SU-DHL-6 (cell line): ENCODE data around the gene CLIC6.

Experiments used
- H2AFZ ChIP-seq: fragments of 200-600 bp; sonication (generic); 2 replicates; pipeline ENCODE4 v1.6.1; 2014; ENCODE audit warnings: low read depth, mild to moderate bottlenecking, moderate library complexity, mixed read lengths, antibody characterized with exemption, low read length; ENCODE audit not compliant: severe bottlenecking
- H3F3A ChIP-seq: fragments of 200-600 bp; shearing (Covaris generic); 2 replicates; pipeline ENCODE4 v1.6.0; 2016; ENCODE audit warnings: antibody characterized with exemption, mild to moderate bottlenecking; ENCODE audit not compliant: insufficient read depth
- H3K27ac ChIP-seq: fragments of 200-600 bp; sonication (generic); 2 replicates; pipeline ENCODE4 v1.5.1; 2016; ENCODE audit warnings: low read depth, mild to moderate bottlenecking, low read length, moderate library complexity, mixed read lengths
- H3K27me3 ChIP-seq: fragments of 200-600 bp; sonication (generic), shearing (Covaris generic); 2 replicates; pipeline ENCODE4 v1.6.0; 2014; ENCODE audit warnings: mild to moderate bottlenecking, low read length
- H3K36me3 ChIP-seq: fragments of 200-600 bp; sonication (generic); 2 replicates; pipeline ENCODE4 v1.6.1; 2014; ENCODE audit warnings: mild to moderate bottlenecking, low read length, mixed read lengths
- H3K4me2 ChIP-seq: fragments of 300-600, 200-600 bp; shearing (Covaris generic), sonication (generic); 2 replicates; pipeline ENCODE4 v1.6.0; 2014; ENCODE audit warnings: low read length, low read depth, mild to moderate bottlenecking; ENCODE audit not compliant: poor library complexity, severe bottlenecking
- H3K4me3 ChIP-seq: fragments of 200-600 bp; sonication (generic); 2 replicates; pipeline ENCODE4 v1.5.1; 2014; ENCODE audit warnings: antibody characterized with exemption, low read length, mild to moderate bottlenecking, mixed read lengths; ENCODE audit not compliant: insufficient read depth, poor library complexity, severe bottlenecking
- H3K79me2 ChIP-seq: fragments of 200-600 bp; sonication (generic); 2 replicates; pipeline ENCODE4 v1.6.1; 2014; ENCODE audit warnings: mild to moderate bottlenecking, low read length, moderate library complexity; ENCODE audit not compliant: insufficient read depth
- H3K9ac ChIP-seq: fragments of 200-600 bp; sonication (generic); 2 replicates; pipeline ENCODE4 v1.7.0; 2014; ENCODE audit warnings: mild to moderate bottlenecking, low read length
- H3K9me2 ChIP-seq: fragments of 200-600 bp; sonication (generic); replicated peaks from 2 replicates; pipeline ENCODE4 v1.6.1; 2014; ENCODE audit warnings: low read length; ENCODE audit not compliant: insufficient read depth
- H3K9me3 ChIP-seq: fragments of 200-600 bp; sonication (generic); 2 replicates; pipeline ENCODE4 v1.6.1; 2014; ENCODE audit warnings: low read length, mixed read lengths; ENCODE audit not compliant: insufficient read depth
- H4K20me1 ChIP-seq: fragments of 200-600 bp; sonication (generic); 2 replicates; pipeline ENCODE4 v1.6.1; 2014; ENCODE audit warnings: low read depth, mild to moderate bottlenecking, antibody characterized with exemption, low read length, moderate library complexity, mixed read lengths
- EZH2phosphoT487 ChIP-seq: fragments of 200-600 bp; sonication (generic), shearing (Covaris generic); conservative IDR thresholded peaks from 2 replicates; pipeline ENCODE4 v1.6.1; 2018; ENCODE audit warnings: mild to moderate bottlenecking, antibody characterized with exemption, low read length, moderate library complexity, mixed read lengths
- TF ChIP-seq, protein P1 (sequence below): fragments of 200-600 bp; sonication (generic); IDR thresholded peaks from one replicate; pipeline ENCODE4 v1.5.1; 2017; ENCODE audit warnings: antibody characterized with exemption, mild to moderate bottlenecking, low read length, moderate library complexity; ENCODE audit not compliant: insufficient read depth, poor library complexity, severe bottlenecking

CLIC6 gene

DNA sequence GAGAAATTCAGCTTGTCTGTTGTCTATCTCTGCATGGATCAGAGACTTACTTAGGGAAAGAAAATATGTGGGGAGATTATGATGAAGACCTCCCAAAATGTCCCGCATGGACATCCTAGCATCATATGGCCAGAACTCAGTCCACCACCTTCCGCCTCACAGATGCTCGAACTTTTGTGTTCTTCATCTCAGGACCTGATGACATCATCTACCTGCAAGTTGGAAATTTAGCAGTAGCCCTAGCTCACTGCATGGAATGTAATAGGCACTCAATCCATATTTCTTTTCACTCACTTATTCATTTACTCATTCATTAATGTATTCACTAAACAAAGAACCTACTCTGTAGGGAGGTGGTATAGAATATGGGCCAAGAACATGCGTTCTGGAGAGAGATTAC, 96.8 kb downstream of the CLIC6 start:
- H3F3A ChIP-seq, result no peaks in the 10 kb centered on the region
- H3K36me3 ChIP-seq, result no peaks in the 10 kb centered on the region
- no peaks in the 10 kb centered on the region for H3K9me2 ChIP-seq
- no peaks in the 10 kb centered on the region for H3K79me2 ChIP-seq
- no peak for TF ChIP-seq EZH2phosphoT487
- TF ChIP-seq, protein P1, sequence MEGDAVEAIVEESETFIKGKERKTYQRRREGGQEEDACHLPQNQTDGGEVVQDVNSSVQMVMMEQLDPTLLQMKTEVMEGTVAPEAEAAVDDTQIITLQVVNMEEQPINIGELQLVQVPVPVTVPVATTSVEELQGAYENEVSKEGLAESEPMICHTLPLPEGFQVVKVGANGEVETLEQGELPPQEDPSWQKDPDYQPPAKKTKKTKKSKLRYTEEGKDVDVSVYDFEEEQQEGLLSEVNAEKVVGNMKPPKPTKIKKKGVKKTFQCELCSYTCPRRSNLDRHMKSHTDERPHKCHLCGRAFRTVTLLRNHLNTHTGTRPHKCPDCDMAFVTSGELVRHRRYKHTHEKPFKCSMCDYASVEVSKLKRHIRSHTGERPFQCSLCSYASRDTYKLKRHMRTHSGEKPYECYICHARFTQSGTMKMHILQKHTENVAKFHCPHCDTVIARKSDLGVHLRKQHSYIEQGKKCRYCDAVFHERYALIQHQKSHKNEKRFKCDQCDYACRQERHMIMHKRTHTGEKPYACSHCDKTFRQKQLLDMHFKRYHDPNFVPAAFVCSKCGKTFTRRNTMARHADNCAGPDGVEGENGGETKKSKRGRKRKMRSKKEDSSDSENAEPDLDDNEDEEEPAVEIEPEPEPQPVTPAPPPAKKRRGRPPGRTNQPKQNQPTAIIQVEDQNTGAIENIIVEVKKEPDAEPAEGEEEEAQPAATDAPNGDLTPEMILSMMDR, result no peak
- H2AFZ ChIP-seq, result no peak overlapping the region
- H3K9ac ChIP-seq, result no peak overlapping the region
- H3K4me2 ChIP-seq, result no peak overlapping the region
- H3K27ac ChIP-seq, result no peak overlapping the region
- H3K4me3 ChIP-seq, result no peak overlapping the region
- no peaks in the 10 kb centered on the region for H3K9me3 ChIP-seq
- no peaks in the 10 kb centered on the region for H3K27me3 ChIP-seq
- H4K20me1 ChIP-seq, result no peaks in the 10 kb centered on the region

DNA sequence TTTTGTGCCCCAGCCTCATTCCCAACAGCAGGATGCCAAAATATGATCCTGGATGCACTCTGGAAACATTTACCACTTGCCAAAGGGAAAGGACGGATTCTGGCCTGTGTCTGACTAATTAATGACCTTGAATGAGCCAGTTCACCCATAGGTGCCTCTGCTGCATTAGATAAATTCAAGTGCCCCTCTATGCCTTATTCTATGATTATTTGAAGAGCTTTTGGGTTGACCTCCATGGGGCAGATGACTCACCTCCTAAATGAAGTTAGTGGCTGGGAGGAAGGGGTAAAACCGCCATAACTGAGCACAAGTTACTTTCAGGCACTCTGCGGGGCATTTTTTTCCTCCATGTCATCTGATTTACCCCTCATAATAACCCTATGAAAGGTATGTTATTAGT, 98.1 kb downstream of the CLIC6 start:
- H3K27ac ChIP-seq, result no peak overlapping the region
- H3K36me3 ChIP-seq, result no peaks in the 10 kb centered on the region
- no peaks in the 10 kb centered on the region for H3K9me2 ChIP-seq
- TF ChIP-seq EZH2phosphoT487, result no peak
- TF ChIP-seq, protein P1, result no peak
- H3F3A ChIP-seq, result no peaks in the 10 kb centered on the region
- no peak overlapping the region for H3K4me3 ChIP-seq
- no peaks in the 10 kb centered on the region for H3K27me3 ChIP-seq
- no peak overlapping the region for H3K9ac ChIP-seq
- no peak overlapping the region for H2AFZ ChIP-seq
- no peaks in the 10 kb centered on the region for H4K20me1 ChIP-seq
- H3K9me3 ChIP-seq, result no peaks in the 10 kb centered on the region
- H3K79me2 ChIP-seq, result no peaks in the 10 kb centered on the region
- H3K4me2 ChIP-seq, result no peak overlapping the region
